ENCODE results near the gene MRPL48. TPM values are rescaled to one million over a fixed set of nuclear protein-coding genes. Genes with fewer than 3 reads are reported as not detected.

MRPL48 gene
- total RNA-seq, 1 donor from 2014 or later, result 27.2 TPM

GRCh38 chr11:73795925-73796632 is 8.4 kb downstream of the MRPL48 start:
- no peak for TF ChIP-seq EZH2 (IDR thresholded peaks at IDR 0.05)
- TF ChIP-seq EZH2phosphoT487 (IDR thresholded peaks at IDR 0.05), result no peak
- TF ChIP-seq CTCF (IDR thresholded peaks at IDR 0.05), result no peak
- Histone ChIP-seq H3K4me3 (no peak overlapping the region), H3K36me3 (no peaks in the 10 kb centered on the region), H3K9me3 (ENCODE audit: low read depth) (no peaks in the 10 kb centered on the region), H2AFZ (replicated peaks) (no peak overlapping the region), H3K9ac (no peak overlapping the region), H3K27ac (no peak overlapping the region), H3K27me3 (no peaks in the 10 kb centered on the region), H3F3A (ENCODE audit: low read depth) (no peaks in the 10 kb centered on the region), H3K79me2 (ENCODE audit: low read depth) (no peaks in the 10 kb centered on the region), H3K4me1 (no peaks in the 10 kb centered on the region), H3K4me2 (no peak overlapping the region), H4K20me1 (ENCODE audit: low read depth) (no peaks in the 10 kb centered on the region)
- peaks cover under 1% of the 10 kb centered on the region for H3K36me3 Mint-ChIP-seq
- DNase-seq (ENCODE audit: low spot score), result peak; percentile 26
- no peak overlapping the region for H3K27ac Mint-ChIP-seq
- no peaks in the 10 kb centered on the region for H3K4me1 Mint-ChIP-seq
- no peaks in the 10 kb centered on the region for H3K9me3 Mint-ChIP-seq
- H3K4me3 Mint-ChIP-seq, result no peak overlapping the region
- peaks cover 4% of the 10 kb centered on the region for H3K27me3 Mint-ChIP-seq (ENCODE audit: insufficient read depth, low read depth)

- Mint-ChIP-seq H3K27me3 (ENCODE audit: insufficient read depth, low read depth) (peaks cover 4% of the 10 kb centered on the region), H3K27ac (no peak overlapping the region), H3K4me3 (no peak overlapping the region), H3K9me3 (no peaks in the 10 kb centered on the region), H3K4me1 (no peaks in the 10 kb centered on the region), H3K36me3 (peaks cover 2% of the 10 kb centered on the region)
- Histone ChIP-seq H3K36me3 (no peaks in the 10 kb centered on the region), H3K4me3 (no peak overlapping the region), H4K20me1 (ENCODE audit: low read depth) (no peaks in the 10 kb centered on the region), H3F3A (ENCODE audit: low read depth) (no peaks in the 10 kb centered on the region), H3K27ac (no peak overlapping the region), H2AFZ (replicated peaks) (no peak overlapping the region), H3K9ac (no peak overlapping the region), H3K79me2 (ENCODE audit: low read depth) (no peaks in the 10 kb centered on the region), H3K4me2 (no peak overlapping the region), H3K27me3 (no peaks in the 10 kb centered on the region), H3K4me1 (no peaks in the 10 kb centered on the region), H3K9me3 (ENCODE audit: low read depth) (no peaks in the 10 kb centered on the region)
- DNase-seq (ENCODE audit: low spot score), result no peak
- TF ChIP-seq CTCF (IDR thresholded peaks at IDR 0.05), result no peak
- TF ChIP-seq EZH2phosphoT487 (IDR thresholded peaks at IDR 0.05), result no peak
- TF ChIP-seq EZH2 (IDR thresholded peaks at IDR 0.05), result no peak
These were observed 9.8 kb downstream of the MRPL48 start for GRCh38 chr11:73797457-73797856.

- H3K9ac ChIP-seq, result no peak overlapping the region
- H3K4me1 ChIP-seq, result no peaks in the 10 kb centered on the region
- no peaks in the 10 kb centered on the region for H3K36me3 ChIP-seq
- H4K20me1 ChIP-seq (ENCODE audit: low read depth), result no peaks in the 10 kb centered on the region
- H3K79me2 ChIP-seq (ENCODE audit: low read depth), result no peaks in the 10 kb centered on the region
- no peak for DNase-seq (ENCODE audit: low spot score)
- H3K27me3 ChIP-seq, result no peaks in the 10 kb centered on the region
- no peak overlapping the region for H3K4me2 ChIP-seq
- H3K9me3 ChIP-seq (ENCODE audit: low read depth), result no peaks in the 10 kb centered on the region
- H3K4me3 ChIP-seq, result no peak overlapping the region
- Mint-ChIP-seq H3K4me3 (no peak overlapping the region), H3K27me3 (ENCODE audit: insufficient read depth, low read depth) (peaks cover 4% of the 10 kb centered on the region), H3K4me1 (no peaks in the 10 kb centered on the region), H3K36me3 (peaks cover 3% of the 10 kb centered on the region), H3K27ac (peak overlapping the region; percentile 26), H3K9me3 (no peaks in the 10 kb centered on the region)
- H2AFZ ChIP-seq (replicated peaks), result no peak overlapping the region
- H3K27ac ChIP-seq, result no peak overlapping the region
- TF ChIP-seq EZH2phosphoT487 (IDR thresholded peaks at IDR 0.05), result no peak
- no peak for TF ChIP-seq EZH2 (IDR thresholded peaks at IDR 0.05)
- TF ChIP-seq CTCF (IDR thresholded peaks at IDR 0.05), result no peak
- H3F3A ChIP-seq (ENCODE audit: low read depth), result no peaks in the 10 kb centered on the region
These were observed 12.7 kb downstream of the MRPL48 start for GRCh38 chr11:73800276-73800806.
